Measurements from ENCODE around the gene OGFR. TPM values are rescaled to one million over a fixed set of nuclear protein-coding genes. Genes with fewer than 3 reads are reported as not detected.

The OGFR gene
- total and polyA plus RNA-seq, 7 donors: 11.6 to 21.6 (median 19.2) TPM

DNA sequence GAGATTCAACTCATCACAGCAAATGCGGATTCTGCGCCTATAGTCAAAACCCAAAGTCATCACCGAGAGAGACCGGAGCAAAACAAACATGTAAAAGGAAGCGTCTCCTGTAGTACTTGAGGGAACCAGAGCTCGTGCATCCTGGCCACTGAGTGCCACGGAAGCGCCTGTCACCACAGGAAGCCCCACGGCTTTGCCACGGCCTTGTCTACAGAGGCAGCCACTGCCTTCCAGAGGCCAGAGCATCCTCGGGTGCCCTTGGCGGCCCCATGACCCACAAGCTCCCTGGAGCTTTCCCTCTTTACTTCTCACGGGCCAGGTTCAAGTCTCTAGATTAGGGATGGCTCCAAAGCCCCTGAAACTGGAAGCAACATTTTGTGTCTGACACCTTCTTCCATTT, 49.5 kb downstream of the OGFR start:
- H3K9me3 ChIP-seq: no peaks in the 10 kb centered on the region
- no peak for DNase-seq
- TF ChIP-seq, protein P1, sequence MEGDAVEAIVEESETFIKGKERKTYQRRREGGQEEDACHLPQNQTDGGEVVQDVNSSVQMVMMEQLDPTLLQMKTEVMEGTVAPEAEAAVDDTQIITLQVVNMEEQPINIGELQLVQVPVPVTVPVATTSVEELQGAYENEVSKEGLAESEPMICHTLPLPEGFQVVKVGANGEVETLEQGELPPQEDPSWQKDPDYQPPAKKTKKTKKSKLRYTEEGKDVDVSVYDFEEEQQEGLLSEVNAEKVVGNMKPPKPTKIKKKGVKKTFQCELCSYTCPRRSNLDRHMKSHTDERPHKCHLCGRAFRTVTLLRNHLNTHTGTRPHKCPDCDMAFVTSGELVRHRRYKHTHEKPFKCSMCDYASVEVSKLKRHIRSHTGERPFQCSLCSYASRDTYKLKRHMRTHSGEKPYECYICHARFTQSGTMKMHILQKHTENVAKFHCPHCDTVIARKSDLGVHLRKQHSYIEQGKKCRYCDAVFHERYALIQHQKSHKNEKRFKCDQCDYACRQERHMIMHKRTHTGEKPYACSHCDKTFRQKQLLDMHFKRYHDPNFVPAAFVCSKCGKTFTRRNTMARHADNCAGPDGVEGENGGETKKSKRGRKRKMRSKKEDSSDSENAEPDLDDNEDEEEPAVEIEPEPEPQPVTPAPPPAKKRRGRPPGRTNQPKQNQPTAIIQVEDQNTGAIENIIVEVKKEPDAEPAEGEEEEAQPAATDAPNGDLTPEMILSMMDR (IDR thresholded peaks at IDR 0.05): no peak
- H3K4me1 ChIP-seq: no peaks in the 10 kb centered on the region
- H3K4me3 ChIP-seq: no peak overlapping the region
- peaks cover 3 to 39% of the 10 kb centered on the region in 2 donors for H3K36me3 ChIP-seq (ENCODE audit: insufficient read depth in 1 of 2, low read depth in 1 of 2)
- no peaks in the 10 kb centered on the region for H3K27me3 ChIP-seq (ENCODE audit: insufficient read depth in 3 of 3, low read length in 2 of 3)
- no peak overlapping the region for H3K27ac ChIP-seq
- 95 to 98% (median 97%) methylated on average over 13 of the region's 13 CpGs for WGBS, 3 donors
- intact Hi-C loops (cut with DNase I): no loop called here
- no peak for ATAC-seq

DNA sequence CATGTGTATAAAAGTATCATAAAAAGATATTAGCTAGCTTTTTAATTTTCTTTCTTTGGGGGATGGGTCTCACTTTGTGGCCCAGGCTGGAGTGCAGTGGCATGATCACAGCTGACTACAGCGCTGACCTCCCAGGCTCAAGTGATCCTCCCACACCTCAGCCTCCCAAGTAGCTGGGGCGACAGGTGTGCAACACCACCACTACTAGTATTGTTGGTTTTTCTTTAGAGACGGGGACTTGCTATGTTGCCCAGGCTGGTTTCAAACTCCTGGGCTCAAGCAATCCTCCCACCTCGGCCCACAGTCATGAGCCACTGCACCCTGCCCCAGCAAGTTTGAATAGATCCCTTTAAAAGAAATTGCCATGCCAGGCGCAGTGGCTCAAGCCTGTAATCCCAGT, 50.5 kb downstream of the OGFR start:
- Histone ChIP-seq H3K4me3 (no peak overlapping the region), H3K36me3 (ENCODE audit: insufficient read depth in 1 of 2, low read depth in 1 of 2) (peaks cover 0 to 41% of the 10 kb centered on the region in 2 donors), H3K4me1 (peaks cover 4% of the 10 kb centered on the region), H3K27me3 (ENCODE audit: insufficient read depth in 3 of 3, low read length in 2 of 3) (no peaks in the 10 kb centered on the region), H3K9me3 (no peaks in the 10 kb centered on the region), H3K27ac (no peak overlapping the region)
- 86 to 98% (median 87%) methylated on average over 5 of the region's 5 CpGs for WGBS, 3 donors
- DNase-seq (no peak), ATAC-seq (no peak)
- TF ChIP-seq, protein P1 (IDR thresholded peaks at IDR 0.05): no peak
- intact Hi-C loops (cut with DNase I): no loop called here

DNA sequence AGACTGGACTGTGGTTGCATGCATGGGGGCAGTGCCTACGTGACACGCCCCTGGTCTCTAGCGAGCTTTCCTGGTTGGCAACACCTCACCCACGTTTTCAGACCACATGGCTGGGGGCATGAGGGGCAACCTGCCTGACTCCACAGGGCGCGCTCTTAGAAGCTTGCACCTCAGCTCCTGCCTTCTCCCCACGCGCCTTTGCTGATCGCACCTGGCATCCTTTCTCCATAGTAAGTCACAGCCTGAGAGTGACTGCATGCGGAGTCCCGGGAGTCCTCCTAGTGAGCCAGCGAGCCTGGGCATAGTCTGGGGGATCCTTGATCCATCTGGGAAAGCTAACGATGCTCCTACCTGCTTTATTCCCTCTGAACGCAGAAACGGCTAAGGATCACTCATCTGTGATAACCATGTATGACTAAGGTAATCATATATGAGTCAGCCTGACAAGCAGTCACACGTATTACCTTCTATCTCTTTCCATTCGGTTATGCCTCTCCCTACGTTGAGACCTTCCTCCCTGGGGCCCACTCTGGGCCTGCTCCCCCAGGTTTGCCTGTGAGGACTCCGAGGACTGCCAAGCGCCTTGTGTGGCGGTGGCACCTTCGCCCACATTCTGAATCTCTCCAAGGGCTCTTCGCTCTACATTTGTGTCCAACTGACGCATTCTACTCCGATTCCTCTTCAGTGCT, 52.4 kb downstream of the OGFR start:
- intact Hi-C loops (cut with DNase I): no loop called here
- Histone ChIP-seq H3K4me3 (no peak overlapping the region), H3K4me1 (peaks cover 10% of the 10 kb centered on the region), H3K9me3 (no peaks in the 10 kb centered on the region), H3K36me3 (ENCODE audit: insufficient read depth in 1 of 2, low read depth in 1 of 2) (peaks cover 0 to 35% of the 10 kb centered on the region in 2 donors), H3K27me3 (ENCODE audit: insufficient read depth in 3 of 3, low read length in 2 of 3) (peaks cover 0 to 5% (median 0%) of the 10 kb centered on the region in 3 donors), H3K27ac (no peak overlapping the region)
- ATAC-seq (no peak), DNase-seq (no peak)
- TF ChIP-seq, protein P1 (IDR thresholded peaks at IDR 0.05): no peak
- 94% methylated on average over 25 of the region's 25 CpGs for WGBS, 3 donors

DNA sequence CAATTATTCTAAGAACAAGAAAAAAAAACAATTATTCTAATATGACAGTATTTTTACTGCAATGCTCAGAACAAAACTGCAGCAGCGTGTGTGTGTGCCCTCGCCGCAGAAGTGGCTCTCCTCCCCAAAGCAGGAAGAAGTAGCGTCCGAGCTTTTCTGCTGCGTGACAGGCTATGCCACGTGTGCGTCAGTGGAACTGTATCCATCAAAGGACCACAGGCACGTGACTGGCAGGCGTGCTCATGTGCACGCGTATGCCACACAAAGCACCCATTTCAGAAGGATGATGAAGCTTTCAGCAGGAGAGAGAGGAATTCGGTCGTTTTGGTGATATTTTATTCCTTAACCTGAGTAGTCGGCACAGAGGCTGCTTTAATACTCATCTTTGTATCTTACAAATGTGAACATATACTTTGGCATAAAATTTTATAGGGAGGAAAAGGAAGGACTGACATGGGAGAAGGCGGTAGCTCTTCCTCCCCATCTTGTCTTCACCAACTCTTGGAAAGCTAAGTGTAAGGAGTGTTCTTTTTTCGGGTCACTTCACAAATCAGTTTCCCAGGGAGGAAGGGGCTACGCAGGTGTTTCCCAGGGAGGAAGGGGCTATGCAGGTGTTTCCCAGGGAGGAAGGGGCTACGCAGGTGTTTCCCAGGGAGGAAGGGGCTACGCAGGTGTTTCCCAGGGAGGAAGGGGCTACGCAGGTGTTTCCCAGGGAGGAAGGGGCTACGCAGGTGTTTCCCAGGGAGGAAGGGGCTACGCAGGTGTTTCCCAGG, 53.6 kb downstream of the OGFR start:
- Histone ChIP-seq H3K36me3 (ENCODE audit: insufficient read depth in 1 of 2, low read depth in 1 of 2) (peaks cover 0 to 29% of the 10 kb centered on the region in 2 donors), H3K4me3 (no peak overlapping the region), H3K27me3 (ENCODE audit: insufficient read depth in 3 of 3, low read length in 2 of 3) (peaks cover 0 to 5% (median 0%) of the 10 kb centered on the region in 3 donors), H3K4me1 (peaks cover 10% of the 10 kb centered on the region), H3K9me3 (no peaks in the 10 kb centered on the region), H3K27ac (no peak overlapping the region)
- ATAC-seq: no peak
- intact Hi-C loops (cut with DNase I): no loop called here
- DNase-seq: no peak
- 90 to 94% (median 91%) methylated on average over 18 to 20 of the region's 23 CpGs for WGBS, 3 donors
- TF ChIP-seq, protein P1 (IDR thresholded peaks at IDR 0.05): no peak
